ENCODE results near the gene DEGS2.
"Not testable (repeated sequence)": the region's sequence is repeated elsewhere in the genome, so short reads cannot be mapped to it uniquely, and the experiment has no call there.

Gene DEGS2

DNA sequence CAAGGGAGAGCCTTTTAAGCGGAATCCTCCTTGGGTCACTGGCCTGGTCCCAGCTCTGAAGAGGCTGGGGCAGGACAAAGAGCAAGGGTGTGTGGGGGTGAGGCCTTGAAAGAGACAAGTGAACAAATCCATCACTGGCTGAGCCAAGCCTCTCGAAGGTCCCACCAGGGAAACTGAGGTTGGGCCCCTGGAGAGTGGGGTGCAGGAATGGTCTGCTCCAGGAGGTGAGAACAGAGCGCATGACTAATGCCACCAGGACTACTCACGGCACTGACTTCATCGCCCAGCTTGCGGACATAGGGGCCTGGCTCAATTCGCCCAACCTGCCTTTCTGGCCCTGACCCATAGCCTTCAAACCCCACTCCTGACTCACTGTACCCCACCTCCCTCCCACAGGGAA, 19.2 kb upstream of the DEGS2 start:
- DNase-seq = no peak

GRCh38 chr14:100176811-100177327, 17.4 kb upstream of the DEGS2 start:
- DNase-seq = no peak

- no peak for DNase-seq
Observed at GRCh38 chr14:100173353-100173752, 13.9 kb upstream of the DEGS2 start.

- DNase-seq = no peak
Observed at GRCh38 chr14:100172811-100173210, 13.4 kb upstream of the DEGS2 start.

DNA sequence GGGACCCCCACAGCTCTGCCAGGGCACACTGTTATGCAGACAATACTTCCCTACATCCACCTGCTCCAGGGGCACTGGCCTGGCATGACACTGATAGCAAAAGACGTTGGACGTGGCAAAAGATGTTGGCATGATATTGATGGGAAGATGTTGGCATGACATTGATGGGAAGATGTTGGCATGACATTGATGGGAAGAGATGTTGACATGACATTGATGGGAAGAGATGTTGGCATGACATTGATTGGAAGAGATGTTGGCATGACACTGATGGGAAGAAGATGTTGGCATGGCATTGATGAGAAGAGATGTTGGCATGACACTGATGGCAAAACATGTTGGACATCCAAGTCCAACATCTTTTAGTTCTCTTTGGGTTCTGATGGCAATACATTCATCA, 11.4 kb upstream of the DEGS2 start:
- DNase-seq = no peak

- no peak for DNase-seq
Observed at GRCh38 chr14:100168506-100168905, 9.1 kb upstream of the DEGS2 start.

GRCh38 chr14:100165831-100166440, 6.5 kb upstream of the DEGS2 start:
- DNase-seq = no peak

- no peak for DNase-seq
Observed at GRCh38 chr14:100165376-100165775, 5.9 kb upstream of the DEGS2 start.

DNA sequence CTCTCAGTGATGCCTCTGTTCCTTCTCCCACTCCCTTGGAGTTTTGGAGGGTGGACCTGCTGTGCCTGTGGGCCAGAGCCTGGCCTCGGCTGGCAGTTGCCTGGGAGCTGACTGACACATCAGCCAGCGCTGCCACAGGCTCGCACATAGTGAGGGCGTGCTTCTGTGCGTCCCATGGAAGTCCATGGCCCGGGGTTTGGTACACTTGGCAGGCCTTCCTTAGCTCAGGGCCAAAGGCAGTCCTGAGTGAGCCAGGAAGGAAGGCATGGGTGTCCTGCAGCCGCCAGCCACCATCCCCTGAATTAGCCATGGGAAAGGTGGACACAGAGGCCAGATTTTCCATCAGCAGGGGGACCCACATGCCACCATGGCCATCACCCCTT, 1.1 kb upstream of the DEGS2 start:
- no peak for DNase-seq

- no peak for DNase-seq
Observed at GRCh38 chr14:100159865-100160533, 554 bp upstream of the DEGS2 start.

- DNase-seq = no peak
Observed at GRCh38 chr14:100158566-100159093, 815 bp downstream of the DEGS2 start.

DNA sequence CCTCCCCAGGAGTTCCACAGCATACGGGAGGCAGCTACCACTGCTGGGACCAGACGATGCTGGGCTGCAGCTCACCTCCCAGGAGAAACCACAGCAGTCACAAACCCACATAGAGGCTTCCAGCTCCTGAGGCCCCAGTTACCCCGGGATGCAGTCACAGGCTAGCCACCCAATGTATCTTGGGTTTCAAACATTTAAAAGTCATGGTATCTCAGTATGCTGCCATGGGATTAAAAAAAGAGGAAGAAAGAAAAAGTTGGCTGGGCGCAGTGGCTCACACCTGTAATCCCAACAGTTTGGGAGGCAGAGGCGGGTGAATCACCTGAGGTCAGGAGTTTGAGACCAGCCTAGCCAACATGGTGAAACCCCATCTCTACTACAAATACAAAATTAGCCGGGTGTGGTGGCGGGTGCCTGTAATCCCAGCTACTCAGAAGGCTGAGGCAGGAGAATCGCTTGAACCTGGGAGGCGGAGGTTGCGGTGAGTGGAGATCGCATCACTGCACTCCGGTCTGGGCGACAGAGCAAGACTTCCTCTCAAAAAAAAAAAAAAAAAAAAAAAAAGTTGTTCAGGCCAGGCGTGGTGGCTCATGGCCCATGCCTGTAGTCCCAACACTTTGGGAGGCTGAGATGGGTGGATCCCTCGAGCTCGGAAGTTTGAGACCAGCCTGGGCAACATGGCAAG, 1.8 kb downstream of the DEGS2 start:
- not testable (repeated sequence) for DNase-seq

GRCh38 chr14:100156776-100157175, 2.7 kb downstream of the DEGS2 start:
- DNase-seq = no peak

GRCh38 chr14:100155756-100156616, 3.5 kb downstream of the DEGS2 start:
- no peak for DNase-seq

- peak in 1 of 5 experiments; percentile 32 for DNase-seq
Observed at GRCh38 chr14:100155049-100155621, 4.3 kb downstream of the DEGS2 start.

GRCh38 chr14:100153560-100153959, 5.9 kb downstream of the DEGS2 start:
- DNase-seq = no peak

GRCh38 chr14:100152091-100152490, 7.4 kb downstream of the DEGS2 start:
- DNase-seq = no peak

DNA sequence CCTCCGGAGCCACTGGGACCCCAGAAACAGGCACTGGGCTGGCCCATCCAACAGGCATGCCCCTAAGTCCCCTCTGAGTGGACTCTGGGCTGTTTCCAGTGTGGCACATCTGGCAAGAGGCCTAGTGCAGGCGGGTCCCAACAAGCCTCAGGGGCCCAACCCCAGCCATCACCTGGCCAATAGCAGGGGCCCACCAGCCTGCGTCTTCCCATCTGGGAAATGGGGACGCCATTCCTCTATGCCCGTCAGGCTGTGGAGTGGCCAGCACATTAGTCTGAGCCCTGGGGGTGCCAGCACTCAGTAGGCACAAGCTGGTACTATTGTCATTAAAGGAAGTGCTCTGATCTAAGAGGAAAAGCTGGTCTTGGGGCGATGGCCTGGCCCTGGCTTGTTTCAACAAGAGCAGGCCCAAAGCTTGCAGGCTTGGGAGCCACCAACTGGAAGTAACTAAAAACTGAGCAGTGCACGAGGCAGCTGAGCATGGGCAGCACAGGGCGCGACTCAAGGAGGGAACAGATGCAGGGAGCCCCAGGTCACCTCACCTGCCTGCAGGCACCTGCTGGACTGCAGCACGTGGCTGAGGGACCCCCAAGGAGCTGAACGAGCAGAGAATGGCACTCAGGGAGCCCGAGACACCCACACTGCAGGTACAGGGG, 8.4 kb downstream of the DEGS2 start:
- DNase-seq = no peak

- no peak for DNase-seq
Observed at GRCh38 chr14:100149851-100150611, 9.4 kb downstream of the DEGS2 start.

DNA sequence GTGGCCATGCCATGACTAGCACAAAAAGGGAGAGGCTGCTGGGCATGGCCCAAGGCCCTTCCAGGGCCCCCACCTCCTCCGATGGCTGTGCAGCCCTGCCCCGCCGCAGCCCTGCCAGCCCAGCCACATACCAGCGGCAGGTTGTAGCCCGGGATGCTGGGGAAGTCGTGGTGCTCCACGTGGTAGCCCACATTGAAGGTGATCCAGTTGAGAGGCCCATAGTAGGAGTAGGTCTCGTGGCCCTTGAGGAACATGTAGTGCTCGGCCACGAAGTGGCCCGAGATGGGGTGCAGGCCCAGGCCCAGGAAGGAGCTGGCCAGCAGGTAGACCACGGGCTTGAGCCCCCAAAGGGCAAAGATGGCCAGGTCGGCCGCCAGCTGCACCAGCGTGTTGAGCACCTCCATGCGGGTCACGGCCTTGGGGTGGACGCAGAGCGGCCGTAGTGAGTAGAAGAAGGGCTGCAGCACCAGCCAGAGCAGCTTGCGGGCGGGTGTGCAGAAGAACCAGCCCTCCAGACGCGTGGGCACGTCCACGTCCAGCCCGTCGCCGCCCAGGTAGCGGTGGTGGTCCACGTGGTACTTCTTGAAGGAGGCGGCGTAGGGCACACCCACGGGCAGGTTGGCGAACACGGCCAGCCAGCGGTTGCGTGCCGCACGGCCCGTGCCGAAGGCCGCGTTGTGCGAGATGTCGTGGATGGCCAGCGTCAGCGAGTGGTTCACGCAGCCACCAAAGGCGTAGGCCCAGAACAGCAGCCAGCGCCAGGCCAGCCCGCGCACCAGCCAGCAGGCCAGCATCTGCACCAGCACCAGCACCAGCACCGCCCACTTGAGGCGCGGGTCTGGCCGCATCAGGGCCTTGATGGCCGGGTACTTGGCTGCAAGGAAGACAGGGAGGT, 10.4 kb downstream of the DEGS2 start:
- DNase-seq = peak in 1 of 5 experiments; percentile 35
